SK-N-SH (cell line): ENCODE measurements around the gene MAP7D3. TPM values are rescaled to one million over a fixed set of nuclear protein-coding genes. Genes with fewer than 3 reads are reported as not detected.

Source experiments
- CTCF ChIA-PET: fragments of 300-600, 350-600 bp; formaldehyde crosslinking; extraction: SDS; loops from one replicate; lab custom pipeline; 2021; lab: Yijun Ruan, JAX
- POLR2A ChIA-PET: fragments of 350-600 bp; sonication (Branson Sonifier 250); formaldehyde crosslinking; extraction: SDS; loops from one replicate; lab custom pipeline; 2020; ENCODE audit warnings: antibody characterized with exemption, inconsistent platforms; lab: Yijun Ruan, JAX
- DNase-seq: peaks from one replicate; pipeline ENCODE4 v3.0.0; 2012
- H2AFZ ChIP-seq: fragments of 200-600 bp; sonication (generic); 2 replicates; pipeline ENCODE4 v1.8.1; 2016; ENCODE audit warnings: antibody characterized with exemption, mild to moderate bottlenecking, low read depth
- H3F3A ChIP-seq: fragments of 200-600 bp; sonication (generic); replicated peaks from 2 replicates; pipeline ENCODE3; 2016; ENCODE audit warnings: antibody characterized with exemption, mild to moderate bottlenecking; ENCODE audit not compliant: insufficient read depth
- H3K27ac ChIP-seq, 2 experiments: fragments of 200-500 bp in 1 of 2; fragments of 200-600 bp in 1 of 2; sonication (Bioruptor generic) in 1 of 2; sonication (generic), shearing (Covaris generic) in 1 of 2; 2 replicates each; pipeline versions ENCODE4 v1.5.1 to v1.6.1; 2014 to 2016; ENCODE audit warnings: low read depth in 2 of 2, inconsistent platforms in 1 of 2, low read length in 1 of 2, mild to moderate bottlenecking in 1 of 2, mixed read lengths in 1 of 2
- H3K27me3 ChIP-seq: fragments of 200-600 bp; sonication (generic), shearing (Covaris generic); 2 replicates; pipeline ENCODE4 v1.6.1; 2016; ENCODE audit warnings: mixed run types; ENCODE audit not compliant: insufficient read depth
- H3K36me3 ChIP-seq, 2 experiments: fragments of 200-500 bp in 1 of 2; fragments of 200-600 bp in 1 of 2; sonication (Bioruptor generic) in 1 of 2; sonication (generic) in 1 of 2; replicated peaks in 1 of 2; 2 replicates each; pipeline versions ENCODE3 to v1.5.1; 2014 to 2016; ENCODE audit warnings: low read length in 1 of 2, mild to moderate bottlenecking in 1 of 2; ENCODE audit not compliant: insufficient read depth in 2 of 2, control insufficient read depth in 1 of 2
- H3K4me1 ChIP-seq, 2 experiments: fragments of 200-500 bp in 1 of 2; fragments of 200-600 bp in 1 of 2; sonication (Bioruptor generic) in 1 of 2; sonication (generic), shearing (Covaris generic) in 1 of 2; 2 replicates each; pipeline versions ENCODE4 v1.5.1 to v1.6.1; 2014 to 2016; ENCODE audit warnings: low read depth in 1 of 2, low read length in 1 of 2, mixed run types in 1 of 2; ENCODE audit not compliant: insufficient read depth in 2 of 2, control insufficient read depth in 1 of 2
- H3K4me2 ChIP-seq: fragments of 200-600 bp; sonication (generic), shearing (Covaris generic); 2 replicates; pipeline ENCODE4 v1.6.1; 2017; ENCODE audit warnings: mixed run types
- H3K4me3 ChIP-seq, 2 experiments: fragments of 200-500 bp in 1 of 2; fragments of 200-600 bp in 1 of 2; sonication (Bioruptor generic) in 1 of 2; sonication (generic), shearing (Covaris generic) in 1 of 2; 2 replicates each; pipeline versions ENCODE4 v1.5.1 to v1.8.1; 2014 to 2016; ENCODE audit warnings: low read depth in 2 of 2, inconsistent platforms in 1 of 2, low read length in 1 of 2, mild to moderate bottlenecking in 1 of 2, mixed read lengths in 1 of 2, moderate library complexity in 1 of 2
- H3K79me2 ChIP-seq: fragments of 200-600 bp; sonication (generic); 2 replicates; pipeline ENCODE4 v1.8.1; 2017; ENCODE audit warnings: mild to moderate bottlenecking; ENCODE audit not compliant: insufficient read depth
- H3K9ac ChIP-seq: fragments of 200-600 bp; sonication (generic); 2 replicates; pipeline ENCODE4 v1.6.1; 2017; ENCODE audit warnings: mixed run types
- H3K9me2 ChIP-seq: fragments of 200-600 bp; sonication (generic); 2 replicates; pipeline ENCODE4 v1.6.1; 2017; ENCODE audit warnings: mixed run types
- H3K9me3 ChIP-seq: fragments of 200-600 bp; sonication (generic); 2 replicates; pipeline ENCODE4 v1.6.1; 2017; ENCODE audit warnings: mixed run types, mild to moderate bottlenecking, moderate library complexity
- H4K20me1 ChIP-seq: fragments of 200-600 bp; sonication (generic); 2 replicates; pipeline ENCODE4 v1.6.1; 2017; ENCODE audit warnings: mild to moderate bottlenecking, mixed run types; ENCODE audit not compliant: insufficient read depth
- CTCF ChIP-seq: fragments of 200-600 bp; sonication (generic); IDR thresholded peaks from 2 replicates; pipeline ENCODE4 v1.6.1; 2017; ENCODE audit warnings: antibody characterized with exemption, mild to moderate bottlenecking, moderate library complexity
- FOXJ3 ChIP-seq: sonication (generic); formaldehyde crosslinking; IDR thresholded peaks from 2 replicates; pipeline ENCODE4 v1.5.1; 2020; ENCODE audit warnings: mild to moderate bottlenecking, missing genetic modification reagents
- GABPA ChIP-seq: IDR thresholded peaks from 2 replicates; pipeline ENCODE4 v1.4.0; 2012; ENCODE audit warnings: low read depth, mild to moderate bottlenecking
- JUND ChIP-seq: IDR thresholded peaks from 2 replicates; pipeline ENCODE4 v1.4.0; 2012
- NFIC ChIP-seq: IDR thresholded peaks from 2 replicates; pipeline ENCODE4 v1.4.0; 2012; ENCODE audit warnings: borderline replicate concordance
- RAD21 ChIP-seq: IDR thresholded peaks from 2 replicates; pipeline ENCODE4 v1.6.1; 2012; ENCODE audit warnings: mild to moderate bottlenecking, low read length
- RCOR1 ChIP-seq: fragments of 150-350 bp; IDR thresholded peaks from 2 replicates; pipeline ENCODE4 v1.6.1; 2017; ENCODE audit warnings: antibody characterized with exemption, low read length
- RFX5 ChIP-seq: IDR thresholded peaks from 2 replicates; pipeline ENCODE4 v1.6.1; 2012; ENCODE audit warnings: mild to moderate bottlenecking, improper control_type of control experiment, low read length
- SIN3A ChIP-seq: IDR thresholded peaks from 2 replicates; pipeline ENCODE4 v1.6.1; 2012; ENCODE audit warnings: low read depth, mild to moderate bottlenecking, low read length, moderate library complexity, borderline replicate concordance
- SMC3 ChIP-seq: IDR thresholded peaks from 2 replicates; pipeline ENCODE4 v1.6.1; 2012; ENCODE audit warnings: low read depth, low read length, improper control_type of control experiment
- TAF1 ChIP-seq: IDR thresholded peaks from 2 replicates; pipeline ENCODE4 v1.6.1; 2012; ENCODE audit warnings: low read depth, mild to moderate bottlenecking, low read length, moderate library complexity, borderline replicate concordance
- TCF12 ChIP-seq: IDR thresholded peaks from 2 replicates; pipeline ENCODE4 v1.4.0; 2012
- TEAD4 ChIP-seq: IDR thresholded peaks from 2 replicates; pipeline ENCODE4 v1.4.0; 2012; ENCODE audit warnings: mild to moderate bottlenecking, borderline replicate concordance; ENCODE audit not compliant: insufficient read depth
- USF1 ChIP-seq: IDR thresholded peaks from 2 replicates; pipeline ENCODE4 v1.4.0; 2012; ENCODE audit warnings: low read depth, borderline replicate concordance
- YY1 ChIP-seq: IDR thresholded peaks from 2 replicates; pipeline ENCODE4 v1.4.0; 2012; ENCODE audit warnings: low read depth, mild to moderate bottlenecking
- ZBTB33 ChIP-seq: IDR thresholded peaks from 2 replicates; pipeline ENCODE4 v1.4.0; 2012; ENCODE audit warnings: low read depth, borderline replicate concordance
- whole genome bisulfite sequencing: methylation state at CpG from one replicate; pipeline ENCODE4 v1.1.6; 2017; ENCODE audit warnings: low lambda C conversion rate; 5-methylcytosine and 5-hydroxymethylcytosine counted together
- polyA plus RNA-seq, 3 experiments: library from polyadenylated mRNA; depleted of rRNA; stranded (reverse); fragments of >200 nt; gene quantifications; 2 replicates each; pipeline ENCODE4 v1.2.3, GENCODE V29; 2012
- TF ChIP-seq, protein P1 (sequence below): fragments of 150-350 bp; IDR thresholded peaks from 2 replicates; pipeline ENCODE4 v1.6.1; 2016; ENCODE audit warnings: mild to moderate bottlenecking, low read depth, low read length

MAP7D3 gene
- polyA plus RNA-seq, 1 of the 3 experiments (the other 2 are of a cell fraction): 5.8 TPM

DNA sequence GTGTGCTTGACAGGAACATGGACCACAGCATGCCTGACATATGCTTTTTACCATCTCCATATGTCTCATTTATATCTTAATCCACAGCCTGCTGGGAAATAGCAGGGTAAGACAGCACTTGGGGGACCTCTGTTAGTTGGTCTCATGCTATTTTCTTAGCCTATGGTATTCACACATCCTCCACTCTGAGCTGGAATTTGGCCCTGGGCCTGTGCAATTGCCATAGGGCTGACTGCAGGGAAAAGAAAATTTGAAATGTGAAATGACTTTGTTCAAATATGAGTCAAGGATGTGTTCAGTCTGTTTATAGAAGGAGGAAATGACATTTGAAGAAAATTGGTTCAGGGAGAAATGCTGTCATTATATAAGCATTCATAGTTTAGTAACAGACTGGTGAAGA is 9.6 kb upstream of the MAP7D3 start:
- Histone ChIP-seq H3K9ac (no peak overlapping the region), H3K9me3 (no peaks in the 10 kb centered on the region), H3F3A (no peaks in the 10 kb centered on the region), H3K27me3 (no peaks in the 10 kb centered on the region; the same call in 1 of the 2 replicates), H4K20me1 (no peaks in the 10 kb centered on the region), H3K4me2 (no peak overlapping the region), H3K4me1 (0 out of 4 replicates have a peak, but pooled peaks cover 0 to 4% of the 10 kb centered on the region in 2 experiments), H2AFZ (0 out of 2 replicates have a peak overlapping the region, but pooled peaks have one; percentile 11), H3K9me2 (no peaks in the 10 kb centered on the region), H3K27ac (peak overlapping the region in 1 of 2 experiments; percentile 56; a peak in 2 of 4 replicates)
- DNase-seq: no peak
- POLR2A ChIA-PET: no interaction called here
- TF ChIP-seq RFX5 (no peak), TCF12 (no peak), RAD21 (no peak), FOXJ3 (CRISPR knock-in tag) (no peak), SMC3 (no peak), USF1 (no peak), YY1 (no peak), TAF1 (no peak), ZBTB33 (no peak), SIN3A (no peak)
- TF ChIP-seq, protein P1, sequence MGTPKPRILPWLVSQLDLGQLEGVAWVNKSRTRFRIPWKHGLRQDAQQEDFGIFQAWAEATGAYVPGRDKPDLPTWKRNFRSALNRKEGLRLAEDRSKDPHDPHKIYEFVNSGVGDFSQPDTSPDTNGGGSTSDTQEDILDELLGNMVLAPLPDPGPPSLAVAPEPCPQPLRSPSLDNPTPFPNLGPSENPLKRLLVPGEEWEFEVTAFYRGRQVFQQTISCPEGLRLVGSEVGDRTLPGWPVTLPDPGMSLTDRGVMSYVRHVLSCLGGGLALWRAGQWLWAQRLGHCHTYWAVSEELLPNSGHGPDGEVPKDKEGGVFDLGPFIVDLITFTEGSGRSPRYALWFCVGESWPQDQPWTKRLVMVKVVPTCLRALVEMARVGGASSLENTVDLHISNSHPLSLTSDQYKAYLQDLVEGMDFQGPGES: no peak
- TF ChIP-seq, all 33 proteins: peak for 0
- CTCF ChIA-PET: no interaction called here
- H3K4me3 ChIP-seq: no peak overlapping the region
- no peaks in the 10 kb centered on the region for H3K36me3 ChIP-seq
- no peaks in the 10 kb centered on the region for H3K79me2 ChIP-seq

- POLR2A ChIA-PET: no interaction called here
- 0 out of 4 replicates have a peak, but pooled peaks cover 0 to 4% of the 10 kb centered on the region in 2 experiments for H3K4me1 ChIP-seq
- no peak overlapping the region for H3K9ac ChIP-seq
- no peaks in the 10 kb centered on the region for H3F3A ChIP-seq
- no peak for DNase-seq
- no peaks in the 10 kb centered on the region for H3K79me2 ChIP-seq
- TF ChIP-seq GABPA: no peak
- TF ChIP-seq ZBTB33: no peak
- TF ChIP-seq TAF1: no peak
- TF ChIP-seq NFIC: no peak
- TF ChIP-seq CTCF: no peak
- TF ChIP-seq, protein P1: no peak
- no peak for TF ChIP-seq TEAD4
- TF ChIP-seq RCOR1: no peak
- TF ChIP-seq JUND: no peak
- H4K20me1 ChIP-seq: no peaks in the 10 kb centered on the region
- 0 out of 2 replicates have a peak overlapping the region, but pooled peaks have one; percentile 11 for H2AFZ ChIP-seq
- peak overlapping the region in 1 of 2 experiments; percentile 56; a peak in 1 of 4 replicates for H3K27ac ChIP-seq
- H3K4me2 ChIP-seq: no peak overlapping the region
- no peak overlapping the region for H3K4me3 ChIP-seq
- WGBS: 18% methylated on average over 4 of the region's 4 CpGs
- H3K9me3 ChIP-seq: no peaks in the 10 kb centered on the region
- no peaks in the 10 kb centered on the region; the same call in 1 of the 2 replicates for H3K27me3 ChIP-seq
- H3K9me2 ChIP-seq: no peaks in the 10 kb centered on the region
- no peaks in the 10 kb centered on the region for H3K36me3 ChIP-seq
- CTCF ChIA-PET: interaction anchor here (0.7 kb wide), 1 partner anchor 8 kb away, joined by 3 read pairs; no protein-coding TSS in a partner anchor
Measured at GRCh38 chrX:136259543-136259942, 8.3 kb upstream of the MAP7D3 start.
